Measurements from ENCODE around the gene PDE10A. TPM values are rescaled to one million over a fixed set of nuclear protein-coding genes. Genes with fewer than 3 reads are reported as not detected.

Gene PDE10A
- total RNA-seq, 2 experiments from 2014 or later, result not detected

- H3K4me3 Mint-ChIP-seq, result no peak overlapping the region
- H3K36me3 Mint-ChIP-seq, result no peaks in the 10 kb centered on the region
- no peak for DNase-seq
- no peaks in the 10 kb centered on the region for H3K4me1 Mint-ChIP-seq
- no peaks in the 10 kb centered on the region for H3K9me3 Mint-ChIP-seq (ENCODE audit: low read depth)
- ATAC-seq, result no peak
- peaks cover 32% of the 10 kb centered on the region for H3K27me3 Mint-ChIP-seq
- CTCF ChIA-PET, result no interaction called here
- H3K27ac Mint-ChIP-seq, result no peak overlapping the region
Measured at GRCh38 chr6:165656581-165657324, 6.3 kb downstream of the PDE10A start.

- no peak overlapping the region for H3K27ac Mint-ChIP-seq
- DNase-seq (no peak), ATAC-seq (no peak)
Measured at GRCh38 chr6:165655191-165655590, 7.8 kb downstream of the PDE10A start.

DNA sequence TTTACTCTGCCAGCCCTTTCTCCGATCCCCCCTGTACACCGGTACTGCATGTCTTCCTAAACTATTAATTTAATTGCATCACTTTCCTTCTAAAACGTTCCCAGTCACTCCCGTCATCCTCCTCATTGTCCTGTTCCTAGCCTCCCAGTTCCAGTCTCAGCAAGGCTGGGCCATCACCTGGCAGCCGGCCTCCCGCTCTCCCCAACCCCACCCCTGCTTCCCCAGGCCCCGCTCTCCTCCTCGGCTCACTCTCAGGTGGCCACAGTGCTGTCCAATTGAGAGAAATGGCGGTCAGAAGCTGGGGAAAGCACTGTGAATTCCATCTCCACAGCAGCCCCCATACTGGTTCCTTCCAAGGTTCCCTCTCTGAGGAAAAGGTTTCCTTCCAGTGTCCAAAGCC, 8.9 kb downstream of the PDE10A start:
- Mint-ChIP-seq H3K27me3 (peaks cover 12% of the 10 kb centered on the region), H3K27ac (no peak overlapping the region), H3K4me1 (no peaks in the 10 kb centered on the region), H3K9me3 (ENCODE audit: low read depth) (no peaks in the 10 kb centered on the region), H3K4me3 (no peak overlapping the region), H3K36me3 (no peaks in the 10 kb centered on the region)
- no peak for ATAC-seq
- CTCF ChIA-PET, result no interaction called here
- no peak for DNase-seq

More at GRCh38 chr6:165655191-165655590, 7.8 kb downstream of the PDE10A start:
- CTCF ChIA-PET, result no interaction called here
- H3K4me1 Mint-ChIP-seq, result no peaks in the 10 kb centered on the region
- H3K36me3 Mint-ChIP-seq, result no peaks in the 10 kb centered on the region
- H3K27me3 Mint-ChIP-seq, result peaks cover 22% of the 10 kb centered on the region
- H3K9me3 Mint-ChIP-seq (ENCODE audit: low read depth), result no peaks in the 10 kb centered on the region
- H3K4me3 Mint-ChIP-seq, result no peak overlapping the region

DNA sequence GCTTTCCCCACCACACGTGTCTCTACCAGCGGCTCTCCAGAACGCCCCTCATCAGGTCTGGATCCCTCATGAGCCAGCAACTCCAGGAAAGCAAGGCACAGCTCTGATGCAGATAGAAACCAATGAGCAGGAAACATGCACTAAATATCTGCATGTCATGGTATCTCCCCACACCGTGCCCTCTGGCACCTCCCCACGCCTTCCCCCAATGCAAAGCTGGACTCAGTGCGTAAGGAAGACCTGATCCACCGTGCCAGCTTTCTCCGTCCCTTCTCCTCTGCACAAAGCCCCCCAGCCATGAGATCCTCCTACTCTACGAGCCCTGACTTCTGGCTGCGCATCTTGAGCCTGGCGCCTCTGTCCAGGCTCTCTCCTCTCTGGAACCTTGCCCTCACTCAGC, 9.4 kb downstream of the PDE10A start:
- Mint-ChIP-seq H3K36me3 (no peaks in the 10 kb centered on the region), H3K4me1 (no peaks in the 10 kb centered on the region), H3K27ac (no peak overlapping the region), H3K4me3 (no peak overlapping the region), H3K9me3 (ENCODE audit: low read depth) (no peaks in the 10 kb centered on the region), H3K27me3 (peaks cover 8% of the 10 kb centered on the region)
- ATAC-seq (no peak), DNase-seq (no peak)
- CTCF ChIA-PET, result interaction anchor here (0.6 kb wide), 1 partner anchor 40 kb away, joined by 4 read pairs; no protein-coding TSS in a partner anchor

GRCh38 chr6:165653196-165653595, 9.8 kb downstream of the PDE10A start:
- no peak for ATAC-seq
- no peaks in the 10 kb centered on the region for H3K4me1 Mint-ChIP-seq

DNA sequence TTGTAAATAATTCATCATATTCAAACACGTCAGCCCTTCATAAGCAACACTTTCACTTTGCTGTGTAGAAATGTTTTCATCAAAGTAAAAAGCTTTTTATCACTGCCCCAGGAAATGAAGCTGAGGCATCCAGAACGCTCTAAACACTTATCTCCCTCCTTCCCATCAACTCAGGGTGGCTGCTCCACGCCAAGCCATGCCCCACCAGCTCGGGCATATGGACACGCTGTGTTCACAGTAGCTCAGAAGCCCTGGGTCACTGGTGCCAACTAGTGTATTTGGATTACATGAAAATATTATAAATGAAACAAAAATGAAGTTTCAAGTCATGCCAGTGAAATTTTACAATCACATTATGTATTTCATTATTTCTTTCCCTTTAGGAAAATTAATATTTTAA, 10.3 kb downstream of the PDE10A start:
- Mint-ChIP-seq H3K4me3 (no peak overlapping the region), H3K9me3 (ENCODE audit: low read depth) (no peaks in the 10 kb centered on the region), H3K36me3 (no peaks in the 10 kb centered on the region), H3K27me3 (no peaks in the 10 kb centered on the region), H3K4me1 (no peaks in the 10 kb centered on the region), H3K27ac (no peak overlapping the region)
- no peak for ATAC-seq
- no peak for DNase-seq
- CTCF ChIA-PET, result no interaction called here

More at GRCh38 chr6:165653196-165653595, 9.8 kb downstream of the PDE10A start:
- H3K9me3 Mint-ChIP-seq (ENCODE audit: low read depth), result no peaks in the 10 kb centered on the region
- H3K27me3 Mint-ChIP-seq, result peaks cover 4% of the 10 kb centered on the region
- DNase-seq, result no peak
- H3K27ac Mint-ChIP-seq, result no peak overlapping the region
- H3K4me3 Mint-ChIP-seq, result no peak overlapping the region
- H3K36me3 Mint-ChIP-seq, result no peaks in the 10 kb centered on the region
- CTCF ChIA-PET, result interaction anchor here (0.6 kb wide), 1 partner anchor 41 kb away, joined by 4 read pairs; no protein-coding TSS in a partner anchor

- CTCF ChIA-PET, result no interaction called here
- H3K27me3 Mint-ChIP-seq, result no peaks in the 10 kb centered on the region
- H3K9me3 Mint-ChIP-seq (ENCODE audit: low read depth), result no peaks in the 10 kb centered on the region
- no peak overlapping the region for H3K4me3 Mint-ChIP-seq
- no peak for ATAC-seq
- no peak for DNase-seq
- H3K27ac Mint-ChIP-seq, result no peak overlapping the region
- no peaks in the 10 kb centered on the region for H3K4me1 Mint-ChIP-seq
- H3K36me3 Mint-ChIP-seq, result no peaks in the 10 kb centered on the region
Measured at GRCh38 chr6:165649166-165650137, 13.6 kb downstream of the PDE10A start.

GRCh38 chr6:165647041-165647440, 16.0 kb downstream of the PDE10A start:
- Mint-ChIP-seq H3K27ac (no peak overlapping the region), H3K4me1 (no peaks in the 10 kb centered on the region), H3K4me3 (no peak overlapping the region), H3K27me3 (no peaks in the 10 kb centered on the region), H3K36me3 (no peaks in the 10 kb centered on the region), H3K9me3 (ENCODE audit: low read depth) (no peaks in the 10 kb centered on the region)
- CTCF ChIA-PET, result no interaction called here
- DNase-seq, result no peak
- no peak for ATAC-seq

GRCh38 chr6:165645919-165646318, 17.1 kb downstream of the PDE10A start:
- CTCF ChIA-PET, result no interaction called here

GRCh38 chr6:165644586-165645266, 18.3 kb downstream of the PDE10A start:
- Mint-ChIP-seq H3K27me3 (no peaks in the 10 kb centered on the region), H3K4me1 (no peaks in the 10 kb centered on the region), H3K27ac (no peak overlapping the region), H3K4me3 (no peak overlapping the region), H3K9me3 (ENCODE audit: low read depth) (no peaks in the 10 kb centered on the region), H3K36me3 (no peaks in the 10 kb centered on the region)
- CTCF ChIA-PET, result no interaction called here
- ATAC-seq (no peak), DNase-seq (no peak)

More at GRCh38 chr6:165645919-165646318, 17.1 kb downstream of the PDE10A start:
- Mint-ChIP-seq H3K27ac (no peak overlapping the region), H3K4me3 (no peak overlapping the region), H3K36me3 (no peaks in the 10 kb centered on the region), H3K27me3 (no peaks in the 10 kb centered on the region), H3K4me1 (no peaks in the 10 kb centered on the region), H3K9me3 (ENCODE audit: low read depth) (no peaks in the 10 kb centered on the region)
- no peak for ATAC-seq
- no peak for DNase-seq

- no peaks in the 10 kb centered on the region for H3K27me3 Mint-ChIP-seq
Measured at GRCh38 chr6:165643015-165643414, 20.0 kb downstream of the PDE10A start.

GRCh38 chr6:165641672-165642156, 21.3 kb downstream of the PDE10A start:
- DNase-seq (no peak), ATAC-seq (no peak)
- H3K27ac Mint-ChIP-seq, result no peak overlapping the region
- H3K9me3 Mint-ChIP-seq (ENCODE audit: low read depth), result no peaks in the 10 kb centered on the region
- H3K36me3 Mint-ChIP-seq, result no peaks in the 10 kb centered on the region
- no peaks in the 10 kb centered on the region for H3K27me3 Mint-ChIP-seq
- no peak overlapping the region for H3K4me3 Mint-ChIP-seq
- CTCF ChIA-PET, result no interaction called here
- no peaks in the 10 kb centered on the region for H3K4me1 Mint-ChIP-seq

More at GRCh38 chr6:165643015-165643414, 20.0 kb downstream of the PDE10A start:
- no peak for DNase-seq
- CTCF ChIA-PET, result no interaction called here
- Mint-ChIP-seq H3K36me3 (no peaks in the 10 kb centered on the region), H3K4me1 (no peaks in the 10 kb centered on the region), H3K27ac (no peak overlapping the region), H3K9me3 (ENCODE audit: low read depth) (no peaks in the 10 kb centered on the region), H3K4me3 (no peak overlapping the region)
- no peak for ATAC-seq

DNA sequence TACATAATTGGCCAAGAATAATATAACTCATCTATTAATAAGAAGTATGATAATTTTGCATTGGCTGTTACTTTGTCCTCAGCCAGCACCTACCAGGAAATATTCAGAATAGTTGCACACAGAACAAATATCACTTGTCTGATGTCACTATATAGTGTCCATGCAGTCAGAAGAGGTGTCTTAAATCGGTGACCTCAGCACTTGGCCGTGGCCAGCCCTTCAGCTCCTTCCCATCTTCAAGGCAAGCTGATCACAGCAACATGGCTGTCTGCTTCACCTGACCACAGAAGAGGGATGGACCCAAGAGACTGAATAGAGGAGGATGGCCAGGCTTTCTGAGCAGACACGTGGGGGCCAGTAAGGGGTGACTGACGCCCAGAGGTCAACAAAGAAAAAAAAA, 22.2 kb downstream of the PDE10A start:
- ATAC-seq (no peak), DNase-seq (no peak)
- CTCF ChIA-PET, result no interaction called here
- H3K36me3 Mint-ChIP-seq, result no peaks in the 10 kb centered on the region
- no peak overlapping the region for H3K4me3 Mint-ChIP-seq
- no peaks in the 10 kb centered on the region for H3K9me3 Mint-ChIP-seq (ENCODE audit: low read depth)
- no peaks in the 10 kb centered on the region for H3K4me1 Mint-ChIP-seq
- no peaks in the 10 kb centered on the region for H3K27me3 Mint-ChIP-seq
- H3K27ac Mint-ChIP-seq, result no peak overlapping the region
